HG02938 (cell line): ENCODE measurements around the gene HTT.

Source experiments
- ATAC-seq: cut with Tn5 transposase; IDR thresholded peaks from one replicate; pipeline ENCODE4 v1.9.1; 2021; ENCODE audit warnings: mild to moderate bottlenecking, moderate library complexity; ENCODE audit not compliant: unreplicated experiment

HTT gene

DNA sequence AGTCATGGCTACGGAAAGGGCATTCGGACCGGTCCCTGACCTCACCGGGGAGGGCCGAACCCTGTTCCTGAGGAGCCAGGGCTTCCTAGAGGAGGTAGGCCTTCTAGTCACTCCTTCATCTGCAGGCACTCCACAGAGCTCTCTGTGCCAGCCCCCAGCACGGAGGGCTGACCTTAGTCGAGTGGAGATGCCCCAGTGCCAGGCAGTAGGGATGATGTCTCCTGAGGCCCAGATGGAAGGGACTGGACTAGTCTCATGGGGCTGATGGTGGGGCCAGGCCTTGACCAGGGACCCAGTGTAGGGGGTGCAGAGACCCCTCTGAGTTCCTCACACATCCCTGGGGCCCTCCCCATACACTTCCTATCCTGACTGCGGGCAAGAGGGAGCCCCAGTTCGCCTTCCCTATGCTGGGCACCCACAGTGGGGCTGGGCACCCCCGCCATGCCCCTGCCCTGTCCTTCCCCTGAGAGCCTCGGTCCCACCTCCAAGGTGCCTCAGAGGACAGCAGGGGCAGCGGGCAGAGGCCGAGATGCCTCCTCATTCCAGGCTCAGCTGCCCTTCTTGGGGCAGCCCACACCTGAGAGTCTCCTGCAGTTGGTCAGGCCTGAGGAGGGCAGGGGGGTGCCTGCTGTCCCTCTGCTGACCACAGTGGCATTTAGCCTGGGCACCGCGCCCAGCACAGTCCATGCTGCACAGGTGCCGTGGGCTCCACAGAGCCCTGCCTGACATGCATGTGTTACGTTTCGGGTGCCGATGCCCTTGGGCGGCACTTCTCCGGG lies 173.1 kb downstream of the HTT start:
- no peak for ATAC-seq

DNA sequence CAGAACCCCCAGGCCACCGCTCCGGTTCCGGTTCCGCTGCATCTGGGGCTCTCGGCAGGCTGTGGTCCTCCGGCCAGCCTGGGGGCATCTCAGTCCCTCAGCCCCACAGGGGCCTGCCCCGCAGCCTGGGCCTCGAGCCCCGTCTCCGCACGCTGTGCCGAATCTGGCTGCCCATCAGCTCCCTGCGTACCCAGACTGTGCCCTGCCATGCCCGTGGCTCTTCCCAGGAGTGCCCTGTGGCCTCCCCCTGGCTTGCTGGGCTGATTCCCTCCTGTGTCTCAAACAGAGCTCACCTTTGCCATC lies 173.6 kb downstream of the HTT start:
- no peak for ATAC-seq

DNA sequence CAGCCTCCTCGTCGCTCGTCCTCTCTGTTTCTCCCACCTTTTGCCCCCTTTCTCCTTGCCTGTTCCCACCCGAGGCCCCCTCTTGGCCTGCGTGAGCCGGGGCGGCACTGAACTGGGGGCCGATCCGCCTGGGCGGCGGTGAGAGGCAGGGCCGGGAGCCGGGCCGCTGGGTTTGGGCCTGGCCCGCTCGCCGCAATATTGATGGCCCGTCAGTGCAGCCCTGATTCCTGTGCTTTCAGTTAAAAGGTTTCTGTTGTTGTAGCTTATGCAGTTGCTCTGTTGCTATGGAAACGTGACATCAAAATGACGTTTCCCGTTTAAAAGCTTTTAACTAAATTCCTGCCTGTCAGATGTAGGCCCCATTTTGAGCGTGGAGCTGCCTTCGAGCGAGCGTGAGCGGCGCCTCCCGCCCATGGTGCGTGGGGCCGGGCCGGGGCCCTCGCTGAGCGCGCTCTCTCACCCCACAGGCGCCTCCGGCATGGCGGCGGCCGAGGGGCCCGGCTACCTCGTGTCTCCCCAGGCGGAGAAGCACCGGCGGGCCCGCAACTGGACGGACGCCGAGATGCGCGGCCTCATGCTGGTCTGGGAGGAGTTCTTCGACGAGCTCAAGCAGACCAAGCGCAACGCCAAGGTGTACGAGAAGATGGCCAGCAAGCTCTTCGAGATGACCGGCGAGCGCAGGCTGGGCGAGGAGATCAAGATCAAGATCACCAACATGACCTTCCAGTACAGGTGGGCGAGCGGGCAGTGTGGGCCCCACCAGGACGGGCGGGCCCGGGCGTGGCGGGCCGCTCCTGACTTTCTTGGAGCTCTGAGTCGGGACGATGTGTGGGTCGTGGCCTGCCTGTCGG lies 174.6 kb downstream of the HTT start, which contains the start of gene MSANTD1:
Gene MSANTD1 (plus strand): TSS at position 349 of the 851 bp plus-strand sequence. CDS start 64 bp downstream, at position 413.
- ATAC-seq: no peak

DNA sequence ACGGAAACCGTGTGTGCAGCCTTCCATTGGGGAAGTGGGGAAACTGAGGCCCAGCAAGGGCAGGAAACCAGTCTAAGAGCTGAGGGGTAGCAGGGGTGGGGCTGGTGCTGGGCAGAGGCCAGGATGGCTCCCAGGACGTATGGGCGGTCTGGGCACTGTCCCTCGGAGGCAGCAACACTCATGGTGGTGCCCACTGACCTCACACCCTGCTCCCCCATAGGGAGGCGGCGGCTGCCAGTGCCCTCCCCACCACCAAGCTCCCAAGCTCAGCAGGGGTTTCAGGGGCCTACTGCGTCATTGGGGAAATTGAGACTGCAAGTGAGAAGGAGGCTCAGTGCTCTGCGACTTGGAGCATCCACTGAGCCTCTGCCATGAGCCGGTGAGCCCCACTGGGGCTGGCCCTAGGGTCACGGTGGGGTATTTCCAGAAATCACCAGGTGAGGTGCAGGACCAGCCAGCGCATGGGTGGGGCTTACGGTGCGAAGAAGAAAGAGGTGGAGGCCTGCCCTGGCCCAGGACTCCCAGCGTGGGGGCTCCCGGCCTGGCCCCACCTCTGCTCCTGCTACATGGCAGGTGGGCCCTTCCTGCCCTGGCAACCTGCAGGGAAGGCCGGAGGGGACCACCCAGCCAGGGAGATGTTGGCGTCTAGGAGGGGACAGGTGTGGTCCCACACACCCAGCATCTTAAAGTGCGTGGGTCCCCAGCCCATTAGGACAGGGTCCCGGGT lies 175.4 kb downstream of the HTT start:
- ATAC-seq: no peak

DNA sequence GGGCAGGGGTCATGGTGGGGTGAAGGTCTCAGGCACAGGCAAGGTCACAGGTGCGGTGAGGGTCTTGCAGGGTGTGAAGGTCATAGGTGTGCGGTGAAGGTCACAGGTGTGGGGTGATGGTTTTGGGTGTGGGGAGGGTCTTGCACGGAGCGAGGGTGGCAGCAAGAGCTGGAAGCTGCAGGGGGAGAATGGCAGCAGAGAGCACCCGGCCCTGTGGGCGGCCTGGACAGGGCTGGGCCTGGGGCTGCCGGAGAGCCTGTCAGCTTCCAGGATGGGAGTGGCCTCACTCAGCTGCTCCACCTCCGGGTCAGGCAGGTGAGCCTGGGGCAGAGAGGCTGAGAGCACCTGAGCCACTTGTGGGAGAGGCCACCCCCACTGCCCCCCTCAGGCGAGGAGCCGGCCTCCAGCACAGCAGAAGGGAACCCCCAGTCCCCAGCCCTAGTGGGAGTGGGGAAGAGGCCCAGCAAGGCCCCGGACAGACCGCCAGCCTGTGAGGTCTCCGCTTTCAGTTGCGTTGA lies 176.0 kb downstream of the HTT start:
- ATAC-seq: no peak

DNA sequence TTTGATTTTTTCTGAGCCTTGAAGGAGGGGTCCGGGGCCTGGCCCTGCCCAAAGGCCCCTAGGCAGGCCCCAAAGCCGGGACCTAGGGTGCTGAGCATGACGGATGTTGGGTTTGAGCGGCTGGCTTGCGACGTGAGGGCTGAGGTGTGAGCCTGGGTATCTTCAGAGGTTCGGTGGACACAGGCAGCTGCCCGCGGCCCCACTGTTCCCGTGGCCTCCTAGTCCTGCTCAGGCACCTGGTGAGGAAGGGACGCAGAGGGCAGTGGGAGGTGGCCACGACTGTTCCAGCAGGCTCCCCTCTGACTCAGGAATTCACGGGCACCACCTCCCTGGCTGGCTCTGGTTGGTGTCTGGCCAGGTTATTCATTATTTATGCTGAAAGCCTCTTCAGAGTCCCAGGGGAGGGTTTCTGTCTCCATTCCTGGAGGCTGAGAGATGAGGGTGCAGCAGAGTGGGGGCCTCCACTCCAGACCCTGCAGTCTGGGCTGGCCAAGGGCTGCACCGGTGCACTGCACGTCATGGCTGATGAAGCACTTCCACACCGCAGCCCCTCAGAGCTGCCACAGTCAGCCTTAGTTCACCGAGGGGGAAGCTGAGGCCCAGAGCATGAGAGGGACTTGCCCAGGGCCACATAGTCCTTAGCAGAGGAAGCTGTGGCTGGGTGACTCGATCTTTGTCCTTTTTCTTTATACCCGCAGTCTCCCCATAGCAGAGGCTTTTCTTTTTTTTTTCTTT lies 176.6 kb downstream of the HTT start:
- no peak for ATAC-seq

DNA sequence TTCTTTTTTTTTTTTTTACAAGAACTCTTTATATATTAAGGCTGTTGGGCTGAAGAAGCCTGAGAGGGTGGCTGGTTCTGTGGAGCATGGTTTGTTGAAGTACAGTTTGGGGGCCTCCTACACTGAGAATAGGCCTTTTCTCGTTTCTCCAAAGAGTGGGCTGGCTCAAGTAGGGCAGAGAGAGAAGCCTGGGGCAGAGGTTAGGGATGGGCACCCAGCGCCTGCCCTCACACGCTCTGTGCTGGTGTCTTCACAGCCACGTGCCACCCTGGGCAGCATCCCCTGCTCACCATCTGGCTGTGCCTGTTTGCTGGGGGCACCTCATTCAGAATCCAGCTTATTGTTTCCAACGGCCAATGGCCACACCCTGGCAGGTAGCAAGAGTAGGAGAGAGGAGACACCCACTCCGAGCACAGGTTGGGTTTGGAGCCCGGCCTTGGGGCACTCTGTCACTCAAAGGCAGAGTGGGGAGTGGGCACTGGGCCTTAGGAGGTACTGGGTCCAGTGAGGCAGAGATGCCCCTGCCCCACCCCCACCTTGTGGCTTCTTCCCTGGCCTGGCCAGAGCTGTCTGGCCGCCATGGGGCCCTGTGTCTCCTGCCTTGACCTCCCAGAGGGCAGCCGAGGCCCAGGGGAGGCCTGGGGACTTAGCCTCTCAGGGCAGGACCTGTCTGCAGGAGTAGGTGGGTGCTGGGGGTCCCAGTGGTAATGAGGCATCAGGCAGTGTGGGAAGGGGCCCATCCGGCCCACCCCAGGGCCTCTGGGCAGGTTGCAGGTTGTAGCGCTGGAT lies 177.4 kb downstream of the HTT start:
- ATAC-seq: no peak

DNA sequence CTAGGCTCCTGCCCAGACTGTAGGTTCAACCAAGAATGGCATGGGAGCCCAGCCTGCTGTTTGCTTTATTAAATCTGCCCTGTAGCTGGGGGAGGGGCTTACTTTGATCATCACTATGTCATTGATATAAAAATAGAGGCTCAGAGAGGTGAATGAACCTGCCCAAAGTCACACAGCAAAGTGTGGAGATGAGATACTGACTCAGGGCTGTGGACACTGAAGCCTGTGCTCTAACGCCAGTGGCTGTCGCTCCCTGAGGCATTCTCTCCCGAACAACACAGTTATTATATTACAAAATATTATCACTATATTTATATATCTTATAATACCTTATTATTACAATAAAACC lies 178.0 kb downstream of the HTT start:
- no peak for ATAC-seq

DNA sequence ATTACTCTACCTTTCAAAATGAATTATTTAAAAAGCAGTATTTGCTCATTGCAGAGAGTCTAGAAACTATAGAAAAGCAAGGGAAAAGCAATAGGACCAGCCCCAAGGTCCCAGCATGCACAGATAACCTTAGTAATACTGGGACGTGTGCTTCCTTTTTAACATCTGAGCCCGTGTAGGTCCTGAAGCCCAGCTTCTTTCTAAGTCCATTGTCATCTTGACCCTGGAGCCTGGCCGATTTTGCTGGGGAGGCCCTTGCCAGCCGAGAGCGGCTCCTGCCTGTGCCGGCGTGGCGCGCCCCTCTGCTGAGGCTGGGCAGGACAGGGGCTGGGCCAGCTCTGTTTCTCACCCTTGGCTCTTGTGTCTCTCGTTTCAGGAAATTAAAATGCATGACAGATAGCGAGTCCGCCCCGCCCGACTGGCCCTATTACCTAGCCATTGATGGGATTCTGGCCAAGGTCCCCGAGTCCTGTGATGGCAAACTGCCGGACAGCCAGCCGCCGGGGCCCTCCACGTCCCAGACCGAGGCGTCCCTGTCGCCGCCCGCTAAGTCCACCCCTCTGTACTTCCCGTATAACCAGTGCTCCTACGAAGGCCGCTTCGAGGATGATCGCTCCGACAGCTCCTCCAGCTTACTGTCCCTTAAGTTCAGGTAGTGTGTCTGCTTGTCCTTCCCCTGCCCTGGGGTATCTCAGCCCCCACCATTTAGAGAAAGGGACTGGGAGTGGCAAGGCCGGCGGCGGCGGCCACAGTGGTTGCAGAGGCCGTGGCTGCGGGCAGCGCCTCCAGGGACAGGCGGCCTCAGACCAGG lies 178.6 kb downstream of the HTT start:
- ATAC-seq: no peak

DNA sequence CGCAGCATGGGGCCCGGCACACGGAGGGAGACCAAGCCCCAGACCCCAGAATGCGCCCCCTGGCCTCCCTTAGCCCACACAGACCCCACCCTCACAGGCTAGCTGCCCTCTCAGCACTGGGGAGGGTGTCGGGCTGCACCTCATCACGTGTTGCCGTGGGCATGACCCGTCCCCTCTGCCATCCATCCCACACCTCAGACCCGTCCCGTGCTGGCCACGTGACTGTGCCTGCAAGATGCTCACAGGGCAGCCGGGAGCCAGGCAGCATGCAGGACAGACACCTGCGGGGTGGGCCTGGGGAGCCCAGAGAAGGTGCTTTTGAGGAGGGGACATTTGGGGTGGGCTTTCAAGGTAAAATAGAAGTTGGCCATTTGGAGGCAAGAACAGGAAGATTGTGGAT lies 179.3 kb downstream of the HTT start:
- ATAC-seq: no peak

DNA sequence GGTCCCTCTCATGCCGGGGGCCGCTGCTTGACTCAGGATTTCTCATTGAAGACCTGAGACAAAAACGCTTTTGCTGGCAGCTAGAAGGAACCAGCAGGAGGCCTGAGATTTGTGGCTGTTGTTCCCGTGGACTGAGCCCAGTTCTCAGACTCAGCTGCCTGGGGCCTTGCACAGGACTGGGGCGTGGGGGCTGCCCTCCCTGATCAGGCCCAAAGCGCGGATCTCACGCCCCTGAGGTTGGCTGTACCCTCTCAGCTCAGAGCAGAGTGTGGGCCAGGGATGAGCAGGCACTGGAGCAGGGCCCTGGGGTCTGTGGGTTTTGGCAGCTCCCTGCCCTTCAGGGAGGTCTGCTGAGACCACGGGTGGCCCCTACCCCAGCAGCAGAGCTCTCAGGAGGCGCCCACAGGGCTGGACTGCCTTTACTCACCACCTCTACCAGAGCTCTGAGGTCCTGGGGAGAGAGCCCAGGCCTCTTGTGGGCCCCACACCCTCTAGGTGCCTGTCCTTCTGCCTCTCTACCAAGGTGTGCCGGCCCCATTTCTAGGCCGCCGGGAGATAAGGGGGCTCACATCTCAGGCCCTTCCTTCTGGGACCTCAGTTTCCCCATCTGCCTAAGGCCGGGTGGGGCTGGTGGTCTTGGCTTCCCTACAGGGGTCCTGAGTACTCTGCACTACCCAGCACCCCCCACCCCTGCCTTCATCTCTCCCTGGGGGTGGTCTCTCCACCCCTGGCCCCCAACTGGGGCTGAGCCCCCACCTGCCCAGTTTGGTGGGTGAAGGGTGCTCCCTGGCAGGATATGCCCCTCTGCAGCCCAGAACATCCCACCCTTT lies 180.0 kb downstream of the HTT start:
- ATAC-seq: no peak

DNA sequence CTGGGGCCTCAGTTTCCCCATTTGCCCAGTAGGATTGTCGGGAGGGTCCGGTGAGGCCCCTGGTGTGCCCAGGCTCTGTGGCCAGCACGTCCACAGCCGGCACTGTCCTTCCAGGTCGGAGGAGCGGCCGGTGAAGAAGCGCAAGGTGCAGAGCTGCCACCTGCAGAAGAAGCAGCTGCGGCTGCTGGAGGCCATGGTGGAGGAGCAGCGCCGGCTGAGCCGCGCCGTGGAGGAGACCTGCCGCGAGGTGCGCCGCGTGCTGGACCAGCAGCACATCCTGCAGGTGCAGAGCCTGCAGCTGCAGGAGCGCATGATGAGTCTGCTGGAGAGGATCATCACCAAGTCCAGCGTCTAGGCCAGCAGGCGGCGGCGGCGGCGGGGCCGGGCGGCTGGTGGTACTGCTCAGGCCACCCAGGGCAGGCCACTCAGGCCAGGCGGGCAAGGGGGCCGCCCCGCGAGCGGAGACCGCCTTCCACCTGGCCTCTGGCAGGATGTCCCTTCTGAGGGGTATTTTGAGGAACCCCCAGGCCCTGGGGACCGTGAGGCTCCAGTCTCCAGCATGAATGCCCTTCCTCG lies 181.2 kb downstream of the HTT start:
- ATAC-seq: no peak

DNA sequence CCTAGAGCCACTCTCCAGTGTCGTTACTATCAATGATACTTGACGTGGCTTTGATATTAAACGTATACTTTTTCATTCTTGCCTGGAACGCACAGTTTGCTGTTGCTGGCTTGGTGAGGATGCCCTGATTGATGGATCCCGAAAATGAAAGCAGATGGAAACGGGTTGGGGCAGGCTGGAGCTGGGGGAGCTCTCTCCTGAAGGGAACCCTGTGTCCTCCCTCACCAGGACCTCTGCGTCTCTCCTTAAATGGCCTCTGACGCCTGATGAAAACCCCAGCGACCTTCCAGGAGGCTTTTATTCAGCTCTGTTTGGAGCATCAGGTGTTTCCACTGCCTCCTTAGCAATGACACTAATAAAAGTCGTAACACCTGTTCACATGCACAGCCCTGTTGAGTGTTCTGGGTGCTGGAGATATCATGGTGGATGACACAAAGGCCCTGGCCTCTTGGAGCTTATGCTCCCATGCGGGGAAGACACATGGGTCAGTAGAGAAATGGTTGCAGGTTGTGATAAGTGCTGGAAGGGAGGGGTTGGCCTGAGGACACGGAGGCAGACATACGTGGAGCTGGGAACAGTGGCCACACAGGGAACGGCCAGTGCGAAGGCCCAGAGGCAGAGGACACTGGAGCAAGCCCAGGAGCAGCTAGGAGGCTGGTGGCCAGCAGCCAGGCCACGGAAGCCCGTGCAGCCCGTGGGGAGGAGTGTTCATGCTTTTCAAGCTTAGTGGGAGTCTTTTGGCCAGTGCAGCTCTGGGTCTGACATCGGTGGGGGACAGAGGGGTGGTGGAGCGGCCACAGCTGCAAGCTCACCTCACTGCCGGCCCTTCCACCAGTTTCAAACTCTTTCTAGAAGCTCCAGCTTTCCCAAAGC lies 182.0 kb downstream of the HTT start:
- ATAC-seq: no peak

DNA sequence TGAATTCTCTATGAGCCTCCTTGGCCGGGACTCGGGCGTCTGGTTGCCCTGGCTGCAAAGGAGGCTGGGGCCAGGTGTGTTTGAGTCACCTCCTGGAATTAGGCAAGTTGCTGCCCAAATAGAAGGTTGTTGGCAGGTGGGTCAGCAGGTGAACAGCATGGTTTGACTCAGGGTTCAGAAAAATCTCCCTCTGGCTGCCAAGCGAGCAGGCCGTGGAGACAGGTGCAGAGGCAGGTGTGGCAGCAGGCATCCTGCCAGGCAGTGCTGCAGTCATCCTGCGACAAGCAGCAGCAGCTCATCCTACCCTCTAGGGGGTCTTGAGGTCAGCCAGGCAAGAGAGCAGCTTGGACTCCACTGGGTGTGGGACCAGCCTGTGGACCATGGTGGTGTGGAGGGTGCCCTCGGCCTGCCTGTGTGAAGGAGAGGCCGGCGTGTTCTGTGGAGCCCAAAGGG lies 182.6 kb downstream of the HTT start:
- ATAC-seq: no peak

DNA sequence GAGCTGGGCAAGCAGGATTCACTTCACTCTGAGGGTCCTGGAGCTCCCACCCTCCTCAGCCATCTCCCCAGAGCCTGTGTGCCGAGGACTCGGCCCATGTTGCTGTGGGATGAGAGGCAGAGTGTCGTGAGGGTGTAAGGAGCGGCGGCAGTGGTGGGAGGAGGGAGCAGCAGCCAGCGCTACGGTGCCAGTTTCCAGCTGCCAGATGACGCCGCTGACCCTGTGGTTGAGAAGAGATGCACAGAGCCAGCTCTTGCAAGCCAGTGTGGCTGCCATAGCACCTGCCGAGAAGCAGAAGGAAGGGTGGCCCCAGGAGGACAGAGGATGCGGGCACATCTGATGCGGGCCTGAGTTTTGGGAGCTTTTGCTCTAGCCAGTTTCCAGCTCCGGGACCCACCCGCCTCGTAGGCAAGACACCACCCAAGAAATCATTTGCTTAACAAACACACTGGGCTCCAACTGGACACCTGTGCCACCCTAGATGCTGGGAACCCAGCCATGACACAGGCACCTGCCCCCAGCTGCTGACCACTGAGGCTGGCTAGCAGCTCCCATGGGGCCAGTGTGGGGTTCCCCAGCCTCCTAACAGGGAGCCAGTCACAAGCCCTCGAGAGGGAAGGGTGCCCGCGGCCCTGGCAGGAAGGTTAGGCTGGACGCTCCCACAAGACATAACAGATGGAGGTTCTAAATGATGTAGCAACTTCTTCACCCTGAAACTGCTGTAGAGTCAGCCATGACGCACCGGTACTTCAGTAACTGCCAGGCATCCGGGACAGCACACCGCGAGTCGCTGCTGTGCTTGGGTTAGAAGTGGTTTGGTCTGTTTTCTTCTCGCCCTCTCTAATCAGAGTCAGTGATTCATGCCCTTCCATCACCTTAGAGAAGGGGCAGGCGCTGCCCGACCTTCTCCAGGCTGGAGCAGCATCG lies 183.3 kb downstream of the HTT start:
- no peak for ATAC-seq
